Superior temporal gyrus (tissue), 1 donor: Measurements from ENCODE around the gene GPR176.

Source experiments
- DNase-seq: peaks from one replicate; pipeline ENCODE4 v3.0.0-alpha.2; 2016; ENCODE audit errors: extremely low spot score

The GPR176 gene

GRCh38 chr15:39919748-39920509, at the start of gene GPR176:
TSS of gene GPR176 (minus strand) at chr15:39920266. CDS start at chr15:39920026, 240 bp downstream.
- DNase-seq = no peak

DNA sequence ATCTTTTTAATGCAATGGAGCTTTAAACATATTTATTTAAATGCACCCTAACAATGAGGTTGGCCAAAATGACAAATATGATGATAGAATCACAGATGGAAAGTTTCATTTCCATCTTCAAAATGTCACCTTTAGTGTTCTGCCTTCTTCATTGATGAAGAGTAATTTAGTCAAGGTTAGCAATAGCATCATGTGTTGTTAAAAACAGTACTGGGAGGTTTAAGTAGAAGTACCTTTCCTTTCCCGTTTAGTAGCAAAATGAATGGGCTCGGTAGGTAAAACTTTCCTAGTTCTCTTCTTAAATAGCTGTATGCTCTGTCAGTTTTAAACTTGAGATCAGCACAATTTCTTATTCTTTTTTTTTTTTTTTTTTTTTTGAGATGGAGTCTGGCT, 48.9 kb upstream of the GPR176 start:
- no peak for DNase-seq

GRCh38 chr15:39968273-39969001, 48.4 kb upstream of the GPR176 start:
- DNase-seq = no peak

GRCh38 chr15:39966521-39966920, 46.5 kb upstream of the GPR176 start:
- no peak for DNase-seq

DNA sequence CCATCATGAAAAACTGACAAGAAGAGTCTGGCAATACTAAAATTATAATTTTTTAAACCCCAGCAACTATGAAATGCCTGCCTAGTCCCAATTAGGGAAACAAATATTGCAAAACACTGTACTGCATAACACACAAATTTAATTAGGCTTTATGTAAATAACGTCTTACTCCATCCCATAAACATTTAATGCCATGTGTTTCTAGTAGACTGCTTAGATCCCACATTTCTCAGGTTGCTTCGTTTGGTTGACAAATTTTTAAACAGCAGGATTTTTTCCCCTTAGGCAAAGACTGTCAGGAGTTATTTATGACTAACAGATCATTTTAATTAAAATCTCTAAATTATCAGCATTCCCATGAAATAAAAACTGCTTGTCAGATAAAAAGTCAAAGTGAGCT, 43.7 kb upstream of the GPR176 start:
- DNase-seq = no peak

DNA sequence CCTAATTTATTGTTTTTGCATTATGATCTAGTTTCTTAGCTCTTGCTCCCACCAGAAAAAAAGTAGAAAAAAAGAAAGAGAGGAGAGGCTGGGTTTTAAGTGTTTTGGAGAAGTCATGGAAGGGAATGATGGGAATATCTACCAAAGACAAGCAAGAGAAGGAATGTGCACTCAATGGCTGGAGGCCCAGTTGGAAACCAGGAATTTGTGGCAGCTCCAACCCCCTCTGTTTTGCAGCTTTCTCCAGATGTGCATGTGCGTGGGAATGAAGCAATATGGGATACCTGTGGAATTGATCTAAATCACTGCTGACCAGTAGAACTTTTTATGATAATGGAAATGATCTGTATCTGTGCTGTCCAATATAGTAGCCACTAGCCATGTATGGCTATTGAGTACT, 41.0 kb upstream of the GPR176 start:
- no peak for DNase-seq

- no peak for DNase-seq
Observed at GRCh38 chr15:39960411-39960810, 40.3 kb upstream of the GPR176 start.

- no peak for DNase-seq
Observed at GRCh38 chr15:39959411-39959810, 39.3 kb upstream of the GPR176 start.

DNA sequence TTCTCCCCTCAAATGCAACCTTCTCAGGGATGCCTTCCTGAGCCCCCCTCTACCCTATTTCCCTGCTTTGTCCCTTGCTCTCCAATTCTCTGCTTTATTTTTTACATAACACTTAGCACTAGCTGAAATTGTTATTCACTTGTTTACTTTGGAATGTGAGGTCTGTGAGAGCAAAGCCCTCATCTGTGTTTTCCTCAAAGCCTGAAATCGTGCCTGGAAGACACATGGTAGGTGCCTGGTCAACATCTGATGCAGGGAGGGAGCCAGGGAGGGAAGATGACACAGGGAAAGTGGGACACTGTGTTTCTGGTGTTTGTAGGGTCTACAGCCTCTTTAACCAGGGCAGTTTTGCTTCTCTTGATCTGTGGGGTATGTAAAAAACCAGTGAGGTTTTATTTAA, 37.4 kb upstream of the GPR176 start:
- no peak for DNase-seq

GRCh38 chr15:39953521-39953920, 33.5 kb upstream of the GPR176 start:
- no peak for DNase-seq

DNA sequence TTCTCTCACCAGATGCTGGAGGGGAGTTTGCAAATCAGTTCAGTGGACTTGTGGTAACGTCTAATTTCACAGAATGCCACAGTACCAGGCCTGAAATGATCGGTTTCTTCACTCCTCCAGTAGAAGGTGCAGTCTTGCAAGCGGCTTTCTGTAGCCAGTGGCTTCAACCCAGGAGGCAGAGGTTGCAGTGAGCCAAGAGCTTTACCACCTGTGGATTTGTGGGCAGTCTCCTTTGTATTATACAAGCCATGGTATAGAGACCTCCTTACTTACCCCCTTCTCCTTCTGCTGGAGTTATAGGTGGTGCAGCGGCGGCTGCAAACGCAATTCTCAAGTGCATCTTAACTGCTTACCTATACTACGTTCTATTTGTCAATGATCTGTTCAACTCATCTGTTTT, 31.5 kb upstream of the GPR176 start:
- no peak for DNase-seq

GRCh38 chr15:39948817-39949216, 28.8 kb upstream of the GPR176 start:
- no peak for DNase-seq

GRCh38 chr15:39947401-39948197, 27.5 kb upstream of the GPR176 start:
- DNase-seq = no peak

DNA sequence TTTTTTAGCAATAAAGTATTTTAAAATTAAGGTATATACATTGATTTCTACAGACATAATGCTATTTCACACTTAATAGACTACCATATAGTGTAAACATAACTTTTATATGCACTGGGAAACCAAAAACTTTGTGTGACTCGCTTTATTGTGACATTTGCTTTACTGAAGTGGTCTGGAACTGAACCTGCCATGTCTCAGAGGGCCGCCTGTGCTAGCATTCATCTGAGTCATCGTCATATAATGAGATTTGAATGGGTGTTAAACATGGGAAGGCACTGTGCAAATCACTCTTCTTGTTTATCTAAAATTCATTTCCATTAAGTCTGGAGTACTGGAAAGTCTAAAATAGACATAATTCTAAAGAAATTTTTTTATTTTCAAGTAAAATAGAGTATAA, 26.8 kb upstream of the GPR176 start:
- DNase-seq = no peak

- no peak for DNase-seq
Observed at GRCh38 chr15:39944726-39945125, 24.7 kb upstream of the GPR176 start.

GRCh38 chr15:39942753-39943150, 22.7 kb upstream of the GPR176 start:
- DNase-seq = no peak

GRCh38 chr15:39942101-39942752, 22.2 kb upstream of the GPR176 start:
- no peak for DNase-seq

- DNase-seq = no peak
Observed at GRCh38 chr15:39939487-39940452, 19.7 kb upstream of the GPR176 start.

- DNase-seq = no peak
Observed at GRCh38 chr15:39937696-39938095, 17.6 kb upstream of the GPR176 start.

DNA sequence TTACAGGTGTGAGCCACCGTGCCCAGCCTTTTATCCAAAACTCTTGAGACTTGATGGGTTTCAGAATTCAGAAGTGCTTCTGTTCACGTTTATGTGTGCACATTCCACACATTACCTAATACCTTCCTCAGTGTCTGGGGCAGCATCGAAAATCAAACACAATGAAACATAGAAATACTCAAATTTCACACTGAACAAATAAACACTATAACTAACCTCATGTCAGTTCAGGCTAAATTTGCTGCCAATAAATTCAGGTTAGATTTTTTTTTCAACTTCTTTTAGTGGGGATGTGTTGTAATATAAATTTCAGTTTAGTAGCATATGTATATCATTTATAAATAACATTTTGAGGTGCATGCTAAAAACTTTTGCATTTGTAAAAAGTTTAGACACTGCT, 16.6 kb upstream of the GPR176 start:
- DNase-seq = no peak

- no peak for DNase-seq
Observed at GRCh38 chr15:39936187-39936586, 16.1 kb upstream of the GPR176 start.
